HUDEP-2 (cell line): ENCODE results near the gene NRP2.

ENCODE experiments used
- DNase-seq, 76 experiments: peaks; one replicate each; lab custom pipeline; 2025; ENCODE audit not compliant: unreplicated experiment in 76 of 76; lab: John Stamatoyannopoulos, UW

NRP2 gene

GRCh38 chr2:205728366-205728765 is 46.1 kb downstream of the NRP2 start:
- no peak for DNase-seq

- no peak for DNase-seq
Observed at GRCh38 chr2:205730191-205730590, 47.9 kb downstream of the NRP2 start.

GRCh38 chr2:205730701-205731582 is 48.6 kb downstream of the NRP2 start:
- DNase-seq = no peak

- no peak for DNase-seq
Observed at GRCh38 chr2:205731583-205731981, 49.3 kb downstream of the NRP2 start.

GRCh38 chr2:205732314-205732713 is 50.0 kb downstream of the NRP2 start:
- no peak for DNase-seq

GRCh38 chr2:205733082-205733481 is 50.8 kb downstream of the NRP2 start:
- DNase-seq = no peak

- DNase-seq = no peak
Observed at GRCh38 chr2:205733648-205734047, 51.3 kb downstream of the NRP2 start.

- DNase-seq = peak in 1 of 76 experiments; percentile 20
Observed at GRCh38 chr2:205734436-205735037, 52.2 kb downstream of the NRP2 start.

- no peak for DNase-seq
Observed at GRCh38 chr2:205738117-205738968, 56.0 kb downstream of the NRP2 start.

- DNase-seq = no peak
Observed at GRCh38 chr2:205739620-205740019, 57.3 kb downstream of the NRP2 start.

GRCh38 chr2:205740381-205740780 is 58.1 kb downstream of the NRP2 start:
- no peak for DNase-seq

GRCh38 chr2:205741256-205741978 is 59.1 kb downstream of the NRP2 start:
- no peak for DNase-seq

- no peak for DNase-seq
Observed at GRCh38 chr2:205743137-205743536, 60.8 kb downstream of the NRP2 start.

GRCh38 chr2:205744074-205744591 is 61.8 kb downstream of the NRP2 start:
- DNase-seq = no peak

- no peak for DNase-seq
Observed at GRCh38 chr2:205745661-205746419, 63.5 kb downstream of the NRP2 start.

GRCh38 chr2:205746420-205746785 is 64.1 kb downstream of the NRP2 start:
- DNase-seq = no peak

GRCh38 chr2:205747829-205748386 is 65.6 kb downstream of the NRP2 start:
- DNase-seq = no peak

GRCh38 chr2:205748639-205749038 is 66.3 kb downstream of the NRP2 start:
- DNase-seq = no peak

GRCh38 chr2:205749078-205749477 is 66.8 kb downstream of the NRP2 start:
- DNase-seq = no peak
